Testis (tissue), 2 donors: ENCODE results near the gene KCNJ1.

Experiments
- CTCF ChIP-seq, 3 experiments: fragments of 450-650 bp in 2 of 3; fragments of 200-600 bp in 1 of 3; sonication (generic) in 1 of 3; IDR thresholded peaks; one replicate each; pipeline ENCODE4 v1.5.1; 2016 to 2019; ENCODE audit warnings: antibody characterized with exemption in 3 of 3, mild to moderate bottlenecking in 2 of 3, moderate library complexity in 1 of 3
- POLR2A ChIP-seq: fragments of 450-650 bp; IDR thresholded peaks from one replicate; pipeline ENCODE4 v1.6.1; 2017; ENCODE audit warnings: antibody characterized with exemption, mild to moderate bottlenecking, moderate library complexity

GRCh38 chr11:128806506-128807261 lies 60.4 kb downstream of the KCNJ1 start:
- no peak for TF ChIP-seq CTCF (IDR thresholded peaks at IDR 0.05)
- TF ChIP-seq POLR2A, result no peak
